Activated CD4-positive, CD25-positive, alpha-beta regulatory T cell treated with anti-CD3 and anti-CD28 coated beads, Interleukin-2, amount 50 U/mL, for 16 hours (primary cell): Measurements from ENCODE around the gene TRABD2A.

Experiments used
- DNase-seq: peaks from one replicate; pipeline ENCODE4 v3.0.0-alpha.2; 2020; ENCODE audit warnings: low read depth, low spot score

The TRABD2A gene

GRCh38 chr2:84850471-84850870 is 30.4 kb downstream of the TRABD2A start:
- DNase-seq, result no peak

- DNase-seq, result no peak
Measured at GRCh38 chr2:84849271-84849952, 31.5 kb downstream of the TRABD2A start.

- DNase-seq, result no peak
Measured at GRCh38 chr2:84847326-84848050, 33.4 kb downstream of the TRABD2A start.

GRCh38 chr2:84846741-84847142 is 34.1 kb downstream of the TRABD2A start:
- DNase-seq, result no peak

- no peak for DNase-seq
Measured at GRCh38 chr2:84846041-84846663, 34.7 kb downstream of the TRABD2A start.

- no peak for DNase-seq
Measured at GRCh38 chr2:84844141-84844540, 36.7 kb downstream of the TRABD2A start.

GRCh38 chr2:84841577-84841976 is 39.3 kb downstream of the TRABD2A start:
- no peak for DNase-seq

GRCh38 chr2:84840306-84840705 is 40.6 kb downstream of the TRABD2A start:
- no peak for DNase-seq

- no peak for DNase-seq
Measured at GRCh38 chr2:84839851-84840250, 41.0 kb downstream of the TRABD2A start.

GRCh38 chr2:84838434-84839145 is 42.3 kb downstream of the TRABD2A start:
- DNase-seq, result no peak

GRCh38 chr2:84836215-84836614 is 44.7 kb downstream of the TRABD2A start:
- DNase-seq, result no peak

- no peak for DNase-seq
Measured at GRCh38 chr2:84833481-84834150, 47.3 kb downstream of the TRABD2A start.

- no peak for DNase-seq
Measured at GRCh38 chr2:84832772-84833461, 48.0 kb downstream of the TRABD2A start.

- DNase-seq, result no peak
Measured at GRCh38 chr2:84830758-84831500, 50.0 kb downstream of the TRABD2A start.

GRCh38 chr2:84830095-84830494 is 50.8 kb downstream of the TRABD2A start:
- DNase-seq, result no peak

GRCh38 chr2:84829693-84830092 is 51.2 kb downstream of the TRABD2A start:
- DNase-seq, result no peak

- DNase-seq, result no peak
Measured at GRCh38 chr2:84827978-84828575, 52.8 kb downstream of the TRABD2A start.

- DNase-seq, result no peak
Measured at GRCh38 chr2:84823788-84824187, 57.1 kb downstream of the TRABD2A start.

- DNase-seq, result no peak
Measured at GRCh38 chr2:84823229-84823628, 57.7 kb downstream of the TRABD2A start.

GRCh38 chr2:84821806-84822205 is 59.1 kb downstream of the TRABD2A start:
- DNase-seq, result no peak
